ENCODE measurements around the gene MYO9B.

DNA sequence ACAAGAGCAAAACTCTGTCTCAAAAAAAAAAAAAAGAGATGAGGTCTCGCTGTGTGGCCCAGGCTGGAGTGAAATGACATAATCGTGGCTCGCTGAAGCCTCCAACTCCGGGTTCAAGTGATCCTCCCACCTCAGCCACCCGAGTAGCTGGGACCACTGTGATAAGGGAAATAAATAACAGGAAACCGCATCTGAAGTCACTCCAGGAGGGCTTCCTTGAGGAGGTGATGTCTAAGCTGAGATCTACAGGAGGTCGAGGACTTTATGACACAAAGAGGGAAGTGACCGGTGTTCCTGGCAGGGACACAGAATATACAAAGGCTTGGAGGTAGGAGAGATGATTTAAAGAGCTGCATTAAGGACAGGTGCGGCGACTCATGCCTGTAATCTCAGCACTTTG, 179.1 kb downstream of the MYO9B start:
- TF ChIP-seq, protein P1, sequence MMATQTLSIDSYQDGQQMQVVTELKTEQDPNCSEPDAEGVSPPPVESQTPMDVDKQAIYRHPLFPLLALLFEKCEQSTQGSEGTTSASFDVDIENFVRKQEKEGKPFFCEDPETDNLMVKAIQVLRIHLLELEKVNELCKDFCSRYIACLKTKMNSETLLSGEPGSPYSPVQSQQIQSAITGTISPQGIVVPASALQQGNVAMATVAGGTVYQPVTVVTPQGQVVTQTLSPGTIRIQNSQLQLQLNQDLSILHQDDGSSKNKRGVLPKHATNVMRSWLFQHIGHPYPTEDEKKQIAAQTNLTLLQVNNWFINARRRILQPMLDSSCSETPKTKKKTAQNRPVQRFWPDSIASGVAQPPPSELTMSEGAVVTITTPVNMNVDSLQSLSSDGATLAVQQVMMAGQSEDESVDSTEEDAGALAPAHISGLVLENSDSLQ (IDR thresholded peaks at IDR 0.05): no peak
- TF ChIP-seq BHLHE40 (IDR thresholded peaks at IDR 0.05; ENCODE audit: borderline replicate concordance) (no peak), SUZ12 (IDR thresholded peaks at IDR 0.05) (no peak), ARNT (IDR thresholded peaks at IDR 0.05) (no peak), LEF1 (IDR thresholded peaks at IDR 0.05; ENCODE audit: borderline replicate concordance) (no peak), FOXM1 (IDR thresholded peaks at IDR 0.05; ENCODE audit: borderline replicate concordance) (no peak), FOXA1 (IDR thresholded peaks at IDR 0.05) (no peak), TARDBP (IDR thresholded peaks at IDR 0.05) (no peak), SP1 (IDR thresholded peaks at IDR 0.05) (no peak), NFRKB (IDR thresholded peaks at IDR 0.05) (no peak), L3MBTL2 (conservative IDR thresholded peaks at IDR 0.05) (no peak), ZNF384 (IDR thresholded peaks at IDR 0.05) (no peak), ELF4 (IDR thresholded peaks at IDR 0.05) (no peak)
